IPS DF 19.7 (cell line): ENCODE results near the gene AK2.
"Not testable (repeated sequence)": the region's sequence is repeated elsewhere in the genome, so short reads cannot be mapped to it uniquely, and the experiment has no call there.

Experiments used
- DNase-seq: peaks from one replicate; pipeline ENCODE4 v3.0.0-alpha.2; 2013; ENCODE audit warnings: low read depth, low spot score

The AK2 gene

DNA sequence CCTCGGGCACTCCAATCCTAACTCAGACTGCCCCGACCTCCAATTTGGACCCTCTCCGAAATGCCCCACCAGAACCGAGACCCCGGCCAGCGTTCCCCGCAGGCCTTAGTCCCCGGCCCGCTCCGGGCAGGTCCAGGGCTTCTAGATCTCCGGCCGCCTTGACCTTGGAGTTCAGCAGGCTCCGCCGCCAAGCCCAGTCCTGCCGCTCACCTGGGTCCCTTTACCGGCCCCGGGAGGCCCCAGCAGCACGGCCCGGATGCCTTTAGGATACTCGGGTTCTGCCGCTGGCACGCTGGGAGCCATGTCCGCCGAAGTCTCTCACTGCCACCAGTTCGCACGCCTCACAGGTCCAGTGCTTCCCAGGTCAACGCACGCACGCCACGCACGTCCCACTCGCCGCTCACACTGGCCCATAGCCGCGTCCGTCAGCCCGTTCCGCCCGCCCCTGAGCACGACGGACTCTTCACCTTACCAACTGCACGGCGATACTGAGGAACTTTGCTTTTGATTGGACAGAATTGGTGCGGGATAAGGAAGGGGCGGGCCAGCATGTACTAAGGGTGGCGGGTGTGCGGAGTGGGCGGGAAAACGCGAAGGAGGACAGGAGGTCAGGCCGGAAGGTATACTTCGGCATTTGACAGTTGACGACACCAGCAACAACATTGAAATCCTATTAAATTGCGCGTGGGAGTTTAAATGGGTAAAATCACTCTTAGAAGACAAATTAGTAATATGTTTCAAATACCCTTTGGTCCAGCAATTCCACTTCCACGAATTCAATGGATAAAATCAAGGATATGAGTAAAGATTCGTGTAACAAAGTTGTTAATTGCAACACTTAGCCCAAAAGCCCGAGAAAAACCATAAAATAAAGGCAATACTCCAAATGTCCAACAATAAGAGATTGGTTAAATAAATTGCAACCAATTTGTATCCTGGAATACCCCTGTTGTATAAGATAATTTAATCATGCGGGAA is at the start of gene AK2:
Gene AK2 (minus strand): TSS at position 358 of the 978 bp plus-strand sequence. CDS start 55 bp downstream, at position 303.
- peak; percentile 97 for DNase-seq

DNA sequence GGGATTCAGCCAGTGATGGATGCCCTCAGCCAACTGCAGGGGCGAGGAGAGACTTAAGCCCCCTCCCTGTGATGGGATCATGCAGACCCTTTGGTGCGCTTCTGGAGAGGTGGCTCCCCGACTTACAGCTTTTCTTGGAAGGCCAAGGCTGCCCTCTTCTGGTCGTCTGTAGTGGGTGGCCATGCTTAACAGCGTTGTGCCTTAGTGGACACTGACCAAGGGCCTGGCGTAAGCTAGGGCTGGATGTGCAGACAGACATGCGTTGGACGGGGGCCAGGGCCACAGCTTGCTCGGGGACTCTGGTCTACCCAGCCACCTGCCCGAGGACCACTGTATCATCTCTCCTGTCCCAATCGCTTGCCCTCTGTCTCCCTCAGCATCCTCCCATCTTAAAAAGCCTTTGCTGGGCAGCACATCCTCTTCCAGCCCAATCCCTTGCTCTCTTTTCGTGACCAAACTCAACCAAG is 49.7 kb upstream of the AK2 start:
- DNase-seq, result no peak

DNA sequence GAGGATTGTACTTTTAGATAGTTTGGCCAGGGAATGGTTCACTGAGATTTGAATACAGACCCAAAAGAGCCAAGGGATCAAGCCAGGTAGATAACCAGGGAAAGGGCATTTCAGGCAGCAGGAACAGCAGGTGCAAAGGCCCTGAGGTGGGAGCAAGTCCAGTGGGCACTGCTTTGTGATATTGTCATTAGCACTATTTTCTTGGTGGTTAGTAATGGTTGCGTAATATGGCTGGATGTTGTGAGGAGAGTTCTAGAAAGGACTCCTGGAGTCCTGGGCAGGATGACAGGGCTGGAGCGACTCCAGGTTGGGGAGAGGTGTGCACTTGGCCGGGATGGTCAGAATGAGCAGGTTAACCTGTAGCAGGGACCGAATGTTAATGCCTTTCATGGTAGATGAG is 48.6 kb upstream of the AK2 start:
- no peak for DNase-seq

DNA sequence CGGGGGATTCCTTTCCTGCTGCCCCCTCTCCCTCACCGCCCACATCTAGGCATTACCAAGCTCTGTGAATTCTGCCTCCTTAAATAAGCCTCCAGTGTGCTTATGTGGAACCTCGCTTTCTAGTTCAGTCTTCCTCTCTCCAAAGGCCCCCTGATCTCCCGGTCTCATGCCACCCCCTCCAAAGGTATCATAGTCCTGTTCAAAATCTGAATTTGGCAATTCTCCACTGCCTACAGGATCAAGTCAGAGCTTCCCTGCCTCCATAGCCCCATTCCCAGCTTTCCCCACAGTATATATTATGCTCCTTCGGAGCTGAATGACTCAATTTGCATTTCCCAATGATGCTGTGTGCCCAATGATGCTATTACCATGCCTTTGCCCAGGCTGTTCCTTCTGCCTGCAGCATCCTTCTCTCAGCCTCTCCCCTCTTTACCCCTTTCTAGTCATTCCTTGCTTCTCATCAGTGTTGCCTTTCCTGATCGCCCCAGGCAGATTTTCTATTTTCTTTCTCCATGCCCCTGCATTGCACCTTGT is 46.0 kb upstream of the AK2 start:
- DNase-seq, result no peak

DNA sequence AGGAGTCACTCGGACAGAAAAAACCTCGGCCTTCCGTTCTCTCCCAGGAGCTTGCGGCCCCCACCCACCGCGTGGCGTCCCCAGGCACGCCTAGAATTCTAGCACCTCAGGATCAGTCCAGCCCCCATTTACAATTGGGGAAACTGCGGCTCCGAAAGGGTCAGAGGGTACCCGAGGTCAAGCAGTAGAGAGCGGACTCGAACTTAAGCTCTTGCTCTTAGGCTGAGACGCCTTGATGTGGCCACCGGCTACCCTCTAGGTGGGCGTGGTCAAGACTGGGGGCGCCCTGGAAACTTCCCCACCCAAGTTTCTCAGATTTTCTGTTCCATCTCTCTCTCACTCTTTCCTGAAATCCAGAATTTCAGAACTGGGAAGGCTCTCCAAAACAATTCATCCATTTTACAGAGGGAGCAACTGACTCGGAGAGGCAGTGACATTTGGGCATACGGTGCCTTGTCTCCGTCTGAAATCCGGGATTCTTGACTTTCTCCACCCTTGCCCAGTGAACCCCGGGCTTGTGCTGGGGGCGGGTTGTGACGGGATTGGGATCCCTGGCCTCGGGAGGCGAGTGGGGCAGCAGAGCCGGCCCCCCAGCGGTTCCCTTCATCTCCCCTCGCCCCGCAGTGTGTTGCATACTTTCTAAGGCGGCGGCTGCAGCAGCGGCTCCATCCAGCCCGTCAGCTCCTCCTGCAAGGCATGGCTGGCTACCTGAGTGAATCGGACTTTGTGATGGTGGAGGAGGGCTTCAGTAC is 45.0 kb upstream of the AK2 start:
- no peak for DNase-seq

DNA sequence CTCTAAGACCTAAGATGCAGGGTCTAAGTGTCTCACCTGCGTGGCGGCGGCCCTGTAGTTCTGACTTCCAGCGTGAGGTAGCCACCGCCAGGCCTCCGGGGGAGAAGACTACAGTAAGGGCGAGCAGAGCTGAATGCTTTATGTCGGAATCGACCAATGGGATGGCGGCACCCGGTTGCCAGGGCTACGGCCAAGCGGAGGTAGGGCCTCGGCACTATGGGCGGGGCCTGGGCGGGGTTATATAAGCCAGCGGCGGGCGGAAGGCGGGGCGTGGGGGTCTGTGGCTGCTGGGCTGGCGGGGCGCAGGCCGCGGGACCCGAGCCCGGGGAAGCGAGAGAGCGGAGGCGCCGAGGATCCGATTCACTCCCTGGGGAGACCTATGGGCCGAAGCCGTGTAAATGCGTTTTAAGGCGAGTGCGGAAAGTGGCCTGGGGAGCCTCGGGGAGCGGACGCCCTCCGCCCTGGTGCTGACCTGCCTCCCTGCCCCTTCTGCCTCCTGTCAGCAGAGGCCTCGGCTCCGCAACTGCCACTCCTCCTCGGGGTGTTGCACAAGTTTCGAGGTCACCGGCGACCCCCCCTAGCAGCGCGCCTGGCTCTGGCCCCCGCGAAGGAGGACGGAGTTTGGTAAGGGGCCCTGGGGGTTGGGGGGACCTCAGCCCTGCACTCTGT is 44.3 kb upstream of the AK2 start, which contains the start of gene AZIN2:
Gene AZIN2 (plus strand): TSS at position 269 of the 669 bp plus-strand sequence. CDS start 1,097 bp downstream, outside the sequence.
- DNase-seq, result no peak

DNA sequence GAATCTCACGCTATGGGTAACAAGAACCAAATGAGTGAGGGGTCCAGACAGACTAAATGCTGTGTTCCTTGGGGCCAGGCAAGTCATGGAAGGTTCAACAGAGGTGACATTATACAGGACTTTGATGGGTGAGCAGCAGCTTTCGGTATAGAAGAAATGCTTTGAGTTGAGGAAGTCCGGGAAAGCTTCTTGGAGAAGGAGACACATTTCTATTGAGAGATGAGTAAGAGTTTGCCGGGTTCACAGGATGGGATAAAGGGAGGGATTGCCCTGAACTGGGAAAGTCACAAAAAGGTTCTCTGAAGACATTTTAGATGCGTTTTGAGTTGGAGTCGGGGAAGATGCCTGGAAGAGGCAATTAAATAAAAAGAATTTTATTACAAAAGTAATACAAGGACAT is 43.7 kb upstream of the AK2 start:
- DNase-seq, result no peak

DNA sequence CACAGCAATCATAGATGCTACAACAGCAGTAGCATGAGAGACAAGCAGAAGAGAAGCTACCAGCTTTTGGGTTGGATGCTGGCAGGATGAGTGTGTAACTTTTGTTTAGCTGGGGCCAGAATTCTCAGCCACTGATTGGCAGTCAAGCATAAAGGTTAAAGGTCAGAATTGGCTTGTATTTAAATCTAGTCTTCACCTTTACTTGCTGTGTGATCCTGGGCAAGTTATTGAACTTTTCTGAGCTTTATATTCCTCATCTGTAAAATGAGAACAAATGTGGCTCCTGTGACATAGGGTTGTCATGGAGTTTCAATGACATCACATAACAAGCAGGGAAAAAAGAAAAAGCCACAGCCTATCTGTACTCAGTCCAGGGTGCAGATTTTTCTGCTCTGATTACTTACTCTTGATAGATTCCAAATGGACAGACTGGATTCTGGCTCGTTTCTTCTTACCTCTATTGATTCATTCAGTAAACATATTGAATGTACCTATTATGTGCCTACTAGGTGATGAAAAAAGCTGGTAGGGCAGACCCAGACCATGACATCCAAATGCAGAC is 41.4 kb upstream of the AK2 start:
- no peak for DNase-seq

DNA sequence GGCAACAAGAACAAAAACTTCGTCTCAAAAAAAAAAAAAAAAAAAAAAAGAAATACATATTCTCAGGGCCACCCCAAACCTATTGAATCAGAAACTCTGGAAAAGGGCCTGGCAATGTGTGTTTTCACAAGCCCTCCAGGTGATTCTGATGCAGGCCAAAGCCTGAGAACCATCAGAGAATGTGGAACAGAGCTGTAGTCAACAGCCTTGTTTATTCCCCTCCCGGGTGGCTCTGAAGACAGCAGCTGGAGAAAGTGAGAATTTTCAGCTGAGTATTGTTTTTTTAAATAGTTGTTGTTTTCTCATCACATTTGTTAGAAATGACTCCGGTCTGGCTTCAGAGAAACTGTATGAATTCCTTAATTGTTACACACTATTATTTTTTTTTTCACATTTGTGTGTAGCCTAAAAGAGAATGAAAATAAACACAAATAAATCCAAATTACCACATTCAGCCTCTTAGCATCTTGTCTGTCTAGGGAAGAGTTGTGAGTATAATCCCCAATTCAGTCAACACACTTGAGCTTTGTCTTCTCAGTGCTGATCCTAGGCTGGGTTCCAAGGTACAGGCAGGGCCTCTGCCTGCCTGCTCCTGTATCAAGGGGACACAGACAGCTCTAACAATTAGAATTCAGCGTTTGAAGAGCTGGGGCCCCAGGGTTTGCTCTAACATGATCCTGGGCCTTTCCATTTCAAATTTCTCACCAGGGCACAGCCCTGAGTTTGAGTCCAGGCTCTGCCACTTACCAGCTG is 37.7 kb upstream of the AK2 start:
- no peak for DNase-seq

DNA sequence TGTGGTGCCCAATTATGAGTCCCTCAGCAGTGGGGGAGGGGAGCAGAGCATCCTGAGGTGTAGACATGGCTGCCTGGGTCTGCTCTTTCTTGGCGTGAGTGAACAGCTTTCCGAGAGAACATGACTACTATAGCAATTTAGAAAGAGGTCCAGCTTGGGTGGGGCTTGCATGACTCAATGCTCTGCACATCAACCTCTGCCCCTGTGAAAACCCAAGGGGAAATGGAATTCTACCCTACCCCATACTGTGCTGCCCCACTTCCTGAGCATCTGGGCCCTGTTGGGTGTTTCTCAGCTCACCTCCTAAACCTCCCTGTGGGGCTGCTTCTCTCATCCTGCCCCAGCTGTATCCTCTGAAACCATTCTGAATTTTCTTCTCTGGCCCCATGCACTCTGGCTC is 36.0 kb upstream of the AK2 start:
- DNase-seq, result no peak

DNA sequence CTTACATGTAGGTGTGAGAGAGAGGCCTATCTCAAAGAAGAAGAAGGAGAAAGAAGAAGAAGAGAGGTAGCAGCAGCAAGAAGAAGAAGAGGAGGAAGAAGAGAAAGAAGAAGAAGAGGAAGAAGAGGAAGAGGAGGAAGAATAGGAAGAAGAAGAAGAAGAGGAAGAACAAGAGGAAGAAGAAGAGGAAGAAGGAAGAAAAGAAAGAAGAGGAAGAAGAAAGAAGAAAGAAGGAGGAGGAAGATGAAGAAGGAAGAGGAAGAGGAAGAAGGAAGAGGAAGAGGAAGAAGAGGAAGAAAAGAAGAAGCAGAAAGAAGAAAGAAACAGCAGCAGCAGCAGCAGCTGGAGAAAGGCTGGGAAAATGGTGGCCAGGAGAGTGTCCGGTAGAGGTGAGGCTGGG is 33.9 kb upstream of the AK2 start:
- no peak for DNase-seq

DNA sequence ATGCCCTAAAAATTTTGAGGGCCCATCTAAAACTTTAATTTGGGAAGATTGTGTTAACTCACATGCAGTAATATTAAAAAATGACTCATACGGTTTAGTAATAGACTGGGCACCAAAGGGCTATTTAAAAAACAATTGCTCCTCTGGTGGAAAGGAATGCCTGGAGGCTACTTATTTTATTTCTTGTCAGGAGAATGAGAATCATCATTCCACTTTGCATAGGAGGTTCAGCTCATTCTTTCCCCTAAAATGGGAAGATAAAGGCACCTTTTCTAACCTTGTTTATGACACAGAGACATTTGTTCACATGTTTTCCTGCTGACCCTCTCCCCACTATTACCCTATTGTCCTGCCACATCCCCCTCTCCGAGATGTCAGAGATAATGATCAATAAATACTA is 31.4 kb upstream of the AK2 start:
- not testable (repeated sequence) for DNase-seq

DNA sequence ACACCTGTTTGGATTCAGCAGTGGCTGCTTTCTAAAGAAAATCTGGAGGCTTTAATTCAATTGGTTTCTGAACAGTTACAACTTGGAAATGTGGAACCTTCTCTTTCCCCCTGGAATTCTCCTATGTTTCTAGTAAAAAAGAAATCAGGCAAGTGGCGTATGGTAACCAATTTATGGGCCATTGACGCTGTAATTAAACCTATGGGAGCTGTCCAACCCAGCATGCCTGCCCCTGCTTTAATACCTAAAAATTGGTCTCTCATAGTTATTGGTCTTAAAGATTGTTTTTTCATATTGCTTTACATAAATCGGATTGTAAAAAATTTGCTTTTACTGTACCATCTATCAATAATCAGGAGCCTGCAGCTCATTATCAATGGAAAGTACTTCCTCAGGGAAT is 29.8 kb upstream of the AK2 start:
- DNase-seq, result not testable (repeated sequence)

DNA sequence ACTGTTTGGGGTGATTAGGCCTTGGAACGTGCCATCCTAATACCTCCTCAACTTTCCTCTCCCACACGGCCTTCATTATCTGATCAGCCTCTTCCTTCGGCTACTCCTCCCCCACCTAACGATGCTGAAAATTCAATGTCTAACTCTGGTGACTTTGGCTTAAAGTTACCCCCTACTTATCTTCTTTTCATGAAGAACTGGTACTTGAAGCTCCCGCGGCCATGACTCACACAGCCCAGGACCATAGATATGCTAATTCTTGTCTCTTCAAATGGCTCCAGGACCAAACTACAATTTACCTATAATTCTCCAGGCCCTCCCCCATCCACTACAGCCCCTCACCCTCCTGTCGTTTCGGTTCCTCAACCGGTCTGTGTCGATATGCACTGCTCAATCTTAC is 28.6 kb upstream of the AK2 start:
- DNase-seq, result no peak

DNA sequence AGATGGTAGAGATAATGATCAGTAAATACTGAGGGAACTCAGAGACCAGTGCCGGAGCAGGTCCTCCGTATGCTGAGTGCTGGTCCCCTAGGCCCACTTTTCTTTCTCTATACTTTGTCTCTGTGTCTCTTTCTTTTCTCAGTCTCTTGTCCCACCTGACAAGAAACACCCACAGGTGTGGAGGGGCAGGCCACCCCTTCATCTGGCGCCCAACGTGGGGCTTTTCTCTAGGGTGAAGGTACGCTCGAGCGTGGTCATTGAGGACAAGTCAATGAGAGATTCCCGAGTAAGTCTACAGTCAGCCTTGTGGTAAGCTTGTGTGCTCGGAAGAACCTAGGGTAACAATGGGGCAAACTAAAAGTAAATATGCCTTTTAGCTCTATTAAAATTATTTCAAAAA is 27.6 kb upstream of the AK2 start:
- DNase-seq, result not testable (repeated sequence)

DNA sequence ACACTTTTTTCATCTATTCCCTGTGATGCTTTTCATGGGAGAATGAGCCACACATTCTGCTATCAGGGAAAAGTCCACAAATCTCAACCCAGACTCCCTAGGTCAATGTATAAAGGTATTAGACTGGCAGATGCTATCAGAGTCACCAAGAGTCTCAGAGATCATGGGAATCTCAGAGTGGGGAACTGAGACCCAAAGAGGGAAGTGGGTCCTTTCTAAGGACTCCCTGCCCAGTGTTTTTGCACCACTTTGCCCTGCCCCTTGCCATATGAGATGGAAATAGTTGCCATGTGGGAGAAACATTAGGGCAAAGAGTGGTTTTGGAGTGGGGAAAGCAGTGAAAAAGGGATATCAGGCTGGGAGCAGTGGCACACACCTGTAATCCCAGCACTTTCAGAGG is 25.2 kb upstream of the AK2 start:
- no peak for DNase-seq

DNA sequence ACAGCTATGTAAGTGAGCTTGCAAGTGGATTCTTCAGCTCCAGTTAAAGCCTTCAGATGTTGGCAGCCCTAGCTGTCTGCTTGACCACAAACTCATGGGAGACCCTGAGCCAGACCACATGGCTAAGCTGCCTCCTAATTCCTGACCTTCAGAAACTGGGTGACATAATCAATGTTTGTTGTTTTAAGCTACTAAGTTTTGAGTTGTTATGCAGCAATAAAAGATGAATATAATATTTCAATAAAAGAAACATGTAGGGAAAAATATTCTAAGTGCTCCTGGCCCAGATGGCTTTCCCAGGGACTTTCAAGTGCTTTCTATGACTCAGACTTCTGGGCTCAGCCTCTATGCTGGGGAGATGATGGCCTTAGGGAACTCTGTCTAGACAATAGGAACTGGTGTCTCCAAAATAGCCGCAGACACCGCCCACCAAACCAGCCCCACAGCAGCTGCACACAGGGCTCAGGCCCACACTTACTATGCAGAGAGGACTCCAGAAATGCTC is 23.9 kb upstream of the AK2 start:
- DNase-seq, result no peak

DNA sequence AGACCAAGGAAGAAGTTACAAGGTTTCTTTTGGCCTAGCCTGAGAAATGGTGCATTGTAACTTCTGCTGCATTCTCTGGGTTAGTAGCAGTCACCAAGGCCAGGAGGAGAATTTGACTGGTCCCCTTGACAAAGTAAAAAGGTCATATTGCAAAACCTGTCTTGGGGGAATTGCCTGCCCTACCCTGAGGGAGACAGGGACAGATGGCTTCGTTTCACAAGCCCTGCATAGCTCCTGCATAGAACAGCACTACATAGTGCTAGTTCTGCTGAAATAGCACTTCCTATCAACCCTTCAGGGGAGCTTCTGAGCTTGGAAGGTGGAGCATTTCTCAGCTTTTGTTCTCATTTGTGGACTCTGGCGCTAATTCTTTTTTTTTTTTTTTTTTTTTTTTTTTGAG is 20.4 kb upstream of the AK2 start:
- no peak for DNase-seq

DNA sequence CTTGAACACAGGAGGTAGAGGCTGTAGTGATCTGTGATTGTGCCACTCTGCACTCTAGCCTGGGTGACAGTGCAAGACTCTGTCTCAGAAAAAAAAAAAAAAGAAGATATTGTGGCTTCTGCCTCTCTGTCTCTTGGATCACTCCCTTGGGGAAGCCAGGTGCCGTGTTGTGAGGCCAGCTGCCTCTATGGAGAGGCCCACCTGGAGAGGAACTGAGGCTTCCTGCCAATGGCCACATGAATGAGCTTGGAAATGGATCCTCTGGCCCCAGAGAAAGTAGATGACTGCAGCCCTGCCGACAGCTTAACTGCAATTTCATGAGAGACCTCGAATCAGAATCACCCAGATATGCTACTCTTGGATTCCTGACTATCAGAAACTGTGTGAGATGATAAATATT is 19.7 kb upstream of the AK2 start:
- no peak for DNase-seq

DNA sequence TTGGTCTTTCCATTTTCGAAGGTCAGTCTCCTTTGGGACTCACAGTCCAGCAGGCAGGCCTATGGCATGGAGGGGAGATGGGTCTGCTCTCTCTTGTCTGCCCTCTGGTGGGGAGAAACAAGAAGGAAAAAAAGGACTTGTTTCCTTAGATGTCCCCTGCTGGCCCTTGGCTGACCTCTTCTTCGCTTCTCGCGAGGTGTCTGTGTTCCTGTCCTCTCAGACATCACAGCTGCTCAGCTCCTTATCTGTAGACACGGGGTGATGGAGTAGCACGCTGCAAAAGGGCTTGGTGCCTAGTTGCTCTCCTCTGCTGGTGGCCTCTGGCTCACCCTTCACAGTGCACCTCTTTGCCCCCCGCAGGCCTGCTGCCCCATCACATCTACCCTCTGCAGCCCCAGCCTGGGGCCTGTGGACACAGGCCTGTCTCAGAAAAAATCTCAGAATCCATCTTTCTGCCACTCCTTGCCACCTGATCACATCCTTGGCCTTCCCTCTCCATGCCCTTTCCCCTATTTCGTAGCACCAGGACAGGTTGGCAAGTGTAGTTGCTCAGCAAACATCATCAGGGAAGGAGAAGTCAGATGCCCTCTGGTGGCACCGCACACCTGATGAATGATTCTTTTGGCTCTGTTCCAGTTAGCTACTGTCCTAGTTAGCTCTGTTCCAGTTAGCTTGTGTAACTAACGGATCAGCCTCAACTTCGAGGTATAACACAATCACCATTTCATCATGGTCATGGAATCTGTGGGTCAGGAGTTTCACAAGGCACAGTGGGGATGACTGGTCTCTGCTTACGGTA is 18.7 kb upstream of the AK2 start:
- peak; percentile 75 for DNase-seq
